Measurements from ENCODE around the gene FBXL4.

DNA sequence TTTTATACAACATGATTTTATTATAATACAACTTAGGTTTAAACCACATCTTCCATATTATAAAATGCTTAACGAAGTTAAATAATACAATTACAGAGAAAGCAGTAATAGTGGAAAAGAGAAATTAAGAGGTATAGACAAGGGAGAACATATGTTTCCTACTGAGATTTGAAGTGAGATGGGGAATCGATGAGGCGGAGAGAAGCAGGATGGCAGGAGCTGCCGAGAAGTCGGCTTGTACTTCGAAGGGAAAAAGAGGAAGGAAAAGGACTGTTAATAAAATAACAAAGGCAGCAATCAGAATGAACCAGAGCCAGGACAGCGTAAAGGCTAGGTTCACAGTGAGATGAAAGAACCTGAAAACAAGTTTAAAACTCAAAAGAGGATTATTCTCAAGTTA is 15.4 kb downstream of the FBXL4 start:
- TF ChIP-seq RAD21 (IDR thresholded peaks at IDR 0.05; ENCODE audit: low read depth) (no peak), EP300 (IDR thresholded peaks at IDR 0.05; ENCODE audit: borderline replicate concordance) (no peak), CREB1 (IDR thresholded peaks at IDR 0.05; ENCODE audit: low read depth) (no peak), FOXM1 (IDR thresholded peaks at IDR 0.05; ENCODE audit: borderline replicate concordance, low read depth) (no peak), EGR1 (IDR thresholded peaks at IDR 0.05) (no peak), TAF1 (IDR thresholded peaks at IDR 0.05; ENCODE audit: low read depth) (no peak), CEBPB (IDR thresholded peaks at IDR 0.05) (no peak), YY1 (IDR thresholded peaks at IDR 0.05; ENCODE audit: low read depth) (no peak)
- TF ChIP-seq, protein P1, sequence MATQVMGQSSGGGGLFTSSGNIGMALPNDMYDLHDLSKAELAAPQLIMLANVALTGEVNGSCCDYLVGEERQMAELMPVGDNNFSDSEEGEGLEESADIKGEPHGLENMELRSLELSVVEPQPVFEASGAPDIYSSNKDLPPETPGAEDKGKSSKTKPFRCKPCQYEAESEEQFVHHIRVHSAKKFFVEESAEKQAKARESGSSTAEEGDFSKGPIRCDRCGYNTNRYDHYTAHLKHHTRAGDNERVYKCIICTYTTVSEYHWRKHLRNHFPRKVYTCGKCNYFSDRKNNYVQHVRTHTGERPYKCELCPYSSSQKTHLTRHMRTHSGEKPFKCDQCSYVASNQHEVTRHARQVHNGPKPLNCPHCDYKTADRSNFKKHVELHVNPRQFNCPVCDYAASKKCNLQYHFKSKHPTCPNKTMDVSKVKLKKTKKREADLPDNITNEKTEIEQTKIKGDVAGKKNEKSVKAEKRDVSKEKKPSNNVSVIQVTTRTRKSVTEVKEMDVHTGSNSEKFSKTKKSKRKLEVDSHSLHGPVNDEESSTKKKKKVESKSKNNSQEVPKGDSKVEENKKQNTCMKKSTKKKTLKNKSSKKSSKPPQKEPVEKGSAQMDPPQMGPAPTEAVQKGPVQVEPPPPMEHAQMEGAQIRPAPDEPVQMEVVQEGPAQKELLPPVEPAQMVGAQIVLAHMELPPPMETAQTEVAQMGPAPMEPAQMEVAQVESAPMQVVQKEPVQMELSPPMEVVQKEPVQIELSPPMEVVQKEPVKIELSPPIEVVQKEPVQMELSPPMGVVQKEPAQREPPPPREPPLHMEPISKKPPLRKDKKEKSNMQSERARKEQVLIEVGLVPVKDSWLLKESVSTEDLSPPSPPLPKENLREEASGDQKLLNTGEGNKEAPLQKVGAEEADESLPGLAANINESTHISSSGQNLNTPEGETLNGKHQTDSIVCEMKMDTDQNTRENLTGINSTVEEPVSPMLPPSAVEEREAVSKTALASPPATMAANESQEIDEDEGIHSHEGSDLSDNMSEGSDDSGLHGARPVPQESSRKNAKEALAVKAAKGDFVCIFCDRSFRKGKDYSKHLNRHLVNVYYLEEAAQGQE (IDR thresholded peaks at IDR 0.05; ENCODE audit: low read depth) = no peak
- TF ChIP-seq, protein P2, sequence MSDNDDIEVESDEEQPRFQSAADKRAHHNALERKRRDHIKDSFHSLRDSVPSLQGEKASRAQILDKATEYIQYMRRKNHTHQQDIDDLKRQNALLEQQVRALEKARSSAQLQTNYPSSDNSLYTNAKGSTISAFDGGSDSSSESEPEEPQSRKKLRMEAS (IDR thresholded peaks at IDR 0.05) = no peak

Measured in Ishikawa (cell line).